ENCODE results near the gene EDC3. TPM values are rescaled to one million over a fixed set of nuclear protein-coding genes. Genes with fewer than 3 reads are reported as not detected.

EDC3 gene
- total RNA-seq, 1 experiment from 2014 or later, result 45.1 TPM

- Histone ChIP-seq H3K27ac (ENCODE audit: low read depth, low read length) (no peak overlapping the region), H3K9ac (ENCODE audit: low read length) (no peak overlapping the region), H3K9me3 (ENCODE audit: control insufficient read depth in 1 of 2, insufficient read depth in 1 of 2, low read depth in 1 of 2, low read length in 2 of 2) (no peaks in the 10 kb centered on the region), H3K4me1 (ENCODE audit: control insufficient read depth in 1 of 2, insufficient read depth in 2 of 2, low read length in 2 of 2) (no peaks in the 10 kb centered on the region), H3K27me3 (ENCODE audit: insufficient read depth, low read length) (peaks cover 5% of the 10 kb centered on the region; the same call in 1 of the 2 replicates), H2AFZ (ENCODE audit: low read depth, low read length, poor library complexity, severe bottlenecking) (no peak overlapping the region), H3K36me3 (ENCODE audit: control insufficient read depth in 1 of 2, insufficient read depth in 2 of 2, low read length in 2 of 2) (no peaks in the 10 kb centered on the region), H4K20me1 (ENCODE audit: insufficient read depth) (no peaks in the 10 kb centered on the region), H3K4me3 (replicated peaks in 1 of 2; ENCODE audit: low read depth in 1 of 2, low read length in 2 of 2) (no peak overlapping the region), H3K79me2 (ENCODE audit: insufficient read depth, low read length) (no peaks in the 10 kb centered on the region), H3K9me2 (ENCODE audit: insufficient read depth) (no peaks in the 10 kb centered on the region), H3K4me2 (ENCODE audit: low read length) (no peak overlapping the region)
- RAD21 ChIA-PET (ENCODE audit: low non-redundant PET in 1 of 2, low total read pairs in 2 of 2, uncharacterized antibody in 2 of 2, unreplicated experiment in 2 of 2), result no interaction called here
- CTCF ChIA-PET, result no interaction called here
- DNase-seq (ENCODE audit: low read depth, low spot score), result no peak
- BruUV-seq (replicated peaks), result no TSS peak
- intact Hi-C loops (cut with micrococcal nuclease), result no loop called here
- POLR2A ChIA-PET, result no interaction called here
- TF ChIP-seq, protein P1, sequence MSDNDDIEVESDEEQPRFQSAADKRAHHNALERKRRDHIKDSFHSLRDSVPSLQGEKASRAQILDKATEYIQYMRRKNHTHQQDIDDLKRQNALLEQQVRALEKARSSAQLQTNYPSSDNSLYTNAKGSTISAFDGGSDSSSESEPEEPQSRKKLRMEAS (IDR thresholded peaks at IDR 0.05), result no peak
- TF ChIP-seq EZH2 (IDR thresholded peaks at IDR 0.05), result no peak
- no peak for TF ChIP-seq ZFX (IDR thresholded peaks at IDR 0.05)
- TF ChIP-seq CEBPB (IDR thresholded peaks at IDR 0.05; ENCODE audit: low read depth), result no peak
- TF ChIP-seq ATF3 (IDR thresholded peaks at IDR 0.05), result no peak
- no peak for TF ChIP-seq POLR2A (IDR thresholded peaks at IDR 0.05; ENCODE audit: borderline replicate concordance, extremely low read depth, insufficient read depth, insufficient read length)
- no peak for TF ChIP-seq YY1 (IDR thresholded peaks at IDR 0.05; ENCODE audit: extremely low read depth, insufficient replicate concordance, low read depth, low read length)
- no peak for TF ChIP-seq SIN3A (IDR thresholded peaks at IDR 0.05; ENCODE audit: low read depth)
- TF ChIP-seq POLR2AphosphoS5 (IDR thresholded peaks at IDR 0.05; ENCODE audit: low read depth, low read length), result no peak
- no peak for TF ChIP-seq CTCF (IDR thresholded peaks at IDR 0.05 in 2 of 3, conservative IDR thresholded peaks at IDR 0.05 in 1 of 3; ENCODE audit: borderline replicate concordance in 1 of 3, insufficient read depth in 1 of 3, low read depth in 2 of 3, low read length in 2 of 3)
- no peak for TF ChIP-seq RAD21 (IDR thresholded peaks at IDR 0.05; ENCODE audit: low read depth)
- no peak for ATAC-seq
Observed at GRCh38 chr15:74603789-74604705, 91.8 kb downstream of the EDC3 start.
